Measurements from ENCODE around the gene TBC1D14. TPM values are rescaled to one million over a fixed set of nuclear protein-coding genes. Genes with fewer than 3 reads are reported as not detected.

Gene TBC1D14
- total RNA-seq, 1 experiment from 2014 or later = 50.2 TPM

DNA sequence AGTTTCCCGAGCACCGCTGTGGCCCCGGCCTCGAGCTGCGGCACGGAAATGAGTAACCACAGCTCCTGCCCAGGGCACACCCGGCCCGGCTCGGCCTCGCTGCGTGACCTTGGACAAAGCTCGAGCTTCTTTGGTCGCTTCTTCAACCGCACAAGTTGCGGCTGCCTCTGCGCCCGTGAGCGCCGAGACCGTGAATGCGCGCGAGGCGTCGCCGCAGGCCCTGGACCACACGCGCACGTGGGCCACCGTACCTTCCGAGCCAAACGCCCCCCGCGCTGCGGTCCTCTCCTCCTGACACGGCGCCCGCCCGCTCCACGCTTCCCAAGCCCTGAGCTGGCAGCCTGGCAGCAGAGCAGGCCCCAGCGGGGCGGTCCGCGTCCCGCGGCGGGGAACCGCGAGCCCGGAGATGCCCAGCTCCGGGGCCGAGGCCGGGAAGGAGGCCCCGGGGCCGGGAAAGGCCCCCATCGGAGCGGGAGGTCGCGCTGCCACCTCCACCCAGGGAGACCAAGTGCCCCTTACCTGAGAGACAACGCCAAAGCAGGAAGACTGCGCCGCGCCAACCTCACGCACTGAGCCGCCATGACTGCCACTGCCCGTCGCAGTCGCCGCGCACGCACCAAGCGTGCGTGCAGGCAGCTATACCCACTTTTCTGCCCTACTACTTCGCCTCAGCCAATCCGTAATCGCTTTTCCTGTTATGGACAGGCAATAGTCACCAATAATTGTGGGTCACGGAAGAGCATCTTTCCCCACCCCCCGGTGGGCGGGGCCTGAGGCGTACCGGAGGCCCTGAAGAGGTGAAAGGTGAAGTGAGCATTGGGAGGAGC lies 158.0 kb downstream of the TBC1D14 start, which contains the start of gene GRPEL1:
GRPEL1 (minus strand) TSS at position 613 of the 827 bp plus-strand sequence; CDS start at position 581, 32 bp downstream.
- Histone ChIP-seq H3K56ac (ENCODE audit: insufficient read length, low read depth, low read length) (no peak within 1 kb of the TSS), H3K4me2 (ENCODE audit: insufficient read depth, insufficient read length, low read length) (peak within 1 kb of the TSS; percentile 94), H3K23me2 (ENCODE audit: insufficient read length, low read depth, low read length, poor library complexity, severe bottlenecking) (peaks cover 10% of the 10 kb centered on the region), H2BK12ac (ENCODE audit: insufficient read length, low read depth, low read length) (no peak within 1 kb of the TSS), H4K20me1 (ENCODE audit: control insufficient read depth, insufficient read depth, insufficient read length) (no peaks in the 10 kb centered on the region), H2AK5ac (ENCODE audit: insufficient read length, low read length) (no peak within 1 kb of the TSS), H4K5ac (ENCODE audit: insufficient read length, low read depth, low read length) (no peak within 1 kb of the TSS), H3K9ac (ENCODE audit: extremely low read depth, insufficient read length, low read length) (peak within 1 kb of the TSS; percentile 71), H4K8ac (replicated peaks; ENCODE audit: insufficient read length, low read depth, low read length) (no peak within 1 kb of the TSS), H2BK15ac (ENCODE audit: low read depth, low read length) (no peak within 1 kb of the TSS; the same call in 1 of the 2 replicates), H3K27ac (ENCODE audit: insufficient read length, low read depth, low read length) (no peak within 1 kb of the TSS), H3K79me2 (ENCODE audit: insufficient read depth, low read length) (peaks cover 16% of the 10 kb centered on the region; the same call in 1 of the 2 replicates), H3K18ac (ENCODE audit: insufficient read length, low read depth, low read length) (peak within 1 kb of the TSS; percentile 34), H2BK20ac (ENCODE audit: low read depth, low read length, poor library complexity, severe bottlenecking) (no peak within 1 kb of the TSS), H3K4ac (ENCODE audit: low read depth, low read length) (no peak within 1 kb of the TSS), H2AFZ (ENCODE audit: low read length) (peak within 1 kb of the TSS; percentile 10), H3K27me3 (ENCODE audit: insufficient read depth, low read length) (no peaks in the 10 kb centered on the region; the same call in 1 of the 2 replicates), H4K91ac (ENCODE audit: insufficient read length, low read depth, low read length) (no peak within 1 kb of the TSS), H3K14ac (ENCODE audit: insufficient read depth, low read length) (peak within 1 kb of the TSS; percentile 80), H3K9me3 (ENCODE audit: control insufficient read depth, low read depth, low read length) (no peaks in the 10 kb centered on the region), H2BK120ac (ENCODE audit: low read depth, low read length, poor library complexity, severe bottlenecking) (no peak within 1 kb of the TSS), H3K23ac (ENCODE audit: insufficient read length, low read depth, low read length) (no peak within 1 kb of the TSS), H3K4me1 (ENCODE audit: insufficient read depth, low read length) (peaks cover 4% of the 10 kb centered on the region), H3T11ph (ENCODE audit: low read length) (no peak within 1 kb of the TSS), H2BK5ac (ENCODE audit: insufficient read length, low read length) (no peak within 1 kb of the TSS), H3K79me1 (ENCODE audit: insufficient read depth, low read depth, low read length, poor library complexity, severe bottlenecking) (peaks cover 11% of the 10 kb centered on the region)
- H3K4me1 Mint-ChIP-seq = peaks cover 15 to 24% of the 10 kb centered on the region in 2 experiments
- WGBS (ENCODE audit: extremely low coverage, insufficient read length, low lambda C conversion rate) = no CpG with 5 or more reads among the region's 81 CpGs
- peaks cover 18 to 33% (median 28%) of the 10 kb centered on the region in 3 experiments; a peak in 6 of 7 replicates for H3K36me3 Mint-ChIP-seq (ENCODE audit: insufficient read depth in 1 of 3, low read depth in 3 of 3)
- DNase-seq = peak; percentile 99
- peak within 1 kb of the TSS; percentile 83 to 95 for H3K4me3 Mint-ChIP-seq
- peak within 1 kb of the TSS; percentile 44 to 83 (median 55); a peak in 2 of 7 replicates for H3K27ac Mint-ChIP-seq
- H3K9me3 Mint-ChIP-seq = no peaks in the 10 kb centered on the region
- TF ChIP-seq, protein P1, sequence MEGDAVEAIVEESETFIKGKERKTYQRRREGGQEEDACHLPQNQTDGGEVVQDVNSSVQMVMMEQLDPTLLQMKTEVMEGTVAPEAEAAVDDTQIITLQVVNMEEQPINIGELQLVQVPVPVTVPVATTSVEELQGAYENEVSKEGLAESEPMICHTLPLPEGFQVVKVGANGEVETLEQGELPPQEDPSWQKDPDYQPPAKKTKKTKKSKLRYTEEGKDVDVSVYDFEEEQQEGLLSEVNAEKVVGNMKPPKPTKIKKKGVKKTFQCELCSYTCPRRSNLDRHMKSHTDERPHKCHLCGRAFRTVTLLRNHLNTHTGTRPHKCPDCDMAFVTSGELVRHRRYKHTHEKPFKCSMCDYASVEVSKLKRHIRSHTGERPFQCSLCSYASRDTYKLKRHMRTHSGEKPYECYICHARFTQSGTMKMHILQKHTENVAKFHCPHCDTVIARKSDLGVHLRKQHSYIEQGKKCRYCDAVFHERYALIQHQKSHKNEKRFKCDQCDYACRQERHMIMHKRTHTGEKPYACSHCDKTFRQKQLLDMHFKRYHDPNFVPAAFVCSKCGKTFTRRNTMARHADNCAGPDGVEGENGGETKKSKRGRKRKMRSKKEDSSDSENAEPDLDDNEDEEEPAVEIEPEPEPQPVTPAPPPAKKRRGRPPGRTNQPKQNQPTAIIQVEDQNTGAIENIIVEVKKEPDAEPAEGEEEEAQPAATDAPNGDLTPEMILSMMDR (conservative IDR thresholded peaks at IDR 0.05) = no peak
- H3K27me3 Mint-ChIP-seq (ENCODE audit: low read depth) = peaks cover 42% of the 10 kb centered on the region
